SU-DHL-6 (cell line): ENCODE measurements around the gene MESD.

Experiments used
- H2AFZ ChIP-seq: fragments of 200-600 bp; sonication (generic); 2 replicates; pipeline ENCODE4 v1.6.1; 2014; ENCODE audit warnings: low read depth, mild to moderate bottlenecking, moderate library complexity, mixed read lengths, antibody characterized with exemption, low read length; ENCODE audit not compliant: severe bottlenecking
- H3F3A ChIP-seq: fragments of 200-600 bp; shearing (Covaris generic); 2 replicates; pipeline ENCODE4 v1.6.0; 2016; ENCODE audit warnings: antibody characterized with exemption, mild to moderate bottlenecking; ENCODE audit not compliant: insufficient read depth
- H3K27ac ChIP-seq: fragments of 200-600 bp; sonication (generic); 2 replicates; pipeline ENCODE4 v1.5.1; 2016; ENCODE audit warnings: low read depth, mild to moderate bottlenecking, low read length, moderate library complexity, mixed read lengths
- H3K27me3 ChIP-seq: fragments of 200-600 bp; sonication (generic), shearing (Covaris generic); 2 replicates; pipeline ENCODE4 v1.6.0; 2014; ENCODE audit warnings: mild to moderate bottlenecking, low read length
- H3K36me3 ChIP-seq: fragments of 200-600 bp; sonication (generic); 2 replicates; pipeline ENCODE4 v1.6.1; 2014; ENCODE audit warnings: mild to moderate bottlenecking, low read length, mixed read lengths
- H3K4me2 ChIP-seq: fragments of 300-600, 200-600 bp; shearing (Covaris generic), sonication (generic); 2 replicates; pipeline ENCODE4 v1.6.0; 2014; ENCODE audit warnings: low read length, low read depth, mild to moderate bottlenecking; ENCODE audit not compliant: poor library complexity, severe bottlenecking
- H3K4me3 ChIP-seq: fragments of 200-600 bp; sonication (generic); 2 replicates; pipeline ENCODE4 v1.5.1; 2014; ENCODE audit warnings: antibody characterized with exemption, low read length, mild to moderate bottlenecking, mixed read lengths; ENCODE audit not compliant: insufficient read depth, poor library complexity, severe bottlenecking
- H3K79me2 ChIP-seq: fragments of 200-600 bp; sonication (generic); 2 replicates; pipeline ENCODE4 v1.6.1; 2014; ENCODE audit warnings: mild to moderate bottlenecking, low read length, moderate library complexity; ENCODE audit not compliant: insufficient read depth
- H3K9ac ChIP-seq: fragments of 200-600 bp; sonication (generic); 2 replicates; pipeline ENCODE4 v1.7.0; 2014; ENCODE audit warnings: mild to moderate bottlenecking, low read length
- H3K9me2 ChIP-seq: fragments of 200-600 bp; sonication (generic); replicated peaks from 2 replicates; pipeline ENCODE4 v1.6.1; 2014; ENCODE audit warnings: low read length; ENCODE audit not compliant: insufficient read depth
- H3K9me3 ChIP-seq: fragments of 200-600 bp; sonication (generic); 2 replicates; pipeline ENCODE4 v1.6.1; 2014; ENCODE audit warnings: low read length, mixed read lengths; ENCODE audit not compliant: insufficient read depth
- H4K20me1 ChIP-seq: fragments of 200-600 bp; sonication (generic); 2 replicates; pipeline ENCODE4 v1.6.1; 2014; ENCODE audit warnings: low read depth, mild to moderate bottlenecking, antibody characterized with exemption, low read length, moderate library complexity, mixed read lengths
- CTCF ChIP-seq: fragments of 200-600 bp; sonication (generic); IDR thresholded peaks from one replicate; pipeline ENCODE4 v1.5.1; 2017; ENCODE audit warnings: antibody characterized with exemption, mild to moderate bottlenecking, low read length, moderate library complexity; ENCODE audit not compliant: insufficient read depth, poor library complexity, severe bottlenecking
- EZH2phosphoT487 ChIP-seq: fragments of 200-600 bp; sonication (generic), shearing (Covaris generic); conservative IDR thresholded peaks from 2 replicates; pipeline ENCODE4 v1.6.1; 2018; ENCODE audit warnings: mild to moderate bottlenecking, antibody characterized with exemption, low read length, moderate library complexity, mixed read lengths

Gene MESD

GRCh38 chr15:80950291-80951078, 39.1 kb downstream of the MESD start:
- no peaks in the 10 kb centered on the region for H3K9me2 ChIP-seq
- TF ChIP-seq CTCF: no peak
- TF ChIP-seq EZH2phosphoT487: no peak
- no peaks in the 10 kb centered on the region for H3K36me3 ChIP-seq
- H3F3A ChIP-seq: no peaks in the 10 kb centered on the region
- H3K9ac ChIP-seq: no peak overlapping the region
- H4K20me1 ChIP-seq: no peaks in the 10 kb centered on the region
- no peaks in the 10 kb centered on the region for H3K27me3 ChIP-seq
- no peak overlapping the region for H3K27ac ChIP-seq
- H3K4me2 ChIP-seq: no peak overlapping the region
- H3K4me3 ChIP-seq: no peak overlapping the region
- no peaks in the 10 kb centered on the region for H3K79me2 ChIP-seq
- H3K9me3 ChIP-seq: no peaks in the 10 kb centered on the region
- H2AFZ ChIP-seq: no peak overlapping the region

GRCh38 chr15:80949756-80950155, 39.9 kb downstream of the MESD start:
- Histone ChIP-seq H3K36me3 (no peaks in the 10 kb centered on the region), H2AFZ (no peak overlapping the region), H3K79me2 (no peaks in the 10 kb centered on the region), H3K9me2 (no peaks in the 10 kb centered on the region), H3K9ac (no peak overlapping the region), H3K4me3 (no peak overlapping the region), H3K27me3 (no peaks in the 10 kb centered on the region), H3F3A (no peaks in the 10 kb centered on the region), H4K20me1 (no peaks in the 10 kb centered on the region), H3K9me3 (no peaks in the 10 kb centered on the region), H3K4me2 (no peak overlapping the region), H3K27ac (no peak overlapping the region)
- TF ChIP-seq CTCF (no peak), EZH2phosphoT487 (no peak)

- H4K20me1 ChIP-seq: no peaks in the 10 kb centered on the region
- no peak for TF ChIP-seq EZH2phosphoT487
- TF ChIP-seq CTCF: no peak
- no peak overlapping the region for H3K4me2 ChIP-seq
- no peaks in the 10 kb centered on the region for H3K79me2 ChIP-seq
- no peaks in the 10 kb centered on the region for H3K9me3 ChIP-seq
- no peaks in the 10 kb centered on the region for H3K27me3 ChIP-seq
- no peaks in the 10 kb centered on the region for H3K9me2 ChIP-seq
- H3F3A ChIP-seq: no peaks in the 10 kb centered on the region
- H3K4me3 ChIP-seq: no peak overlapping the region
- H3K36me3 ChIP-seq: no peaks in the 10 kb centered on the region
- H3K9ac ChIP-seq: no peak overlapping the region
- no peak overlapping the region for H2AFZ ChIP-seq
- H3K27ac ChIP-seq: no peak overlapping the region
These were observed 40.8 kb downstream of the MESD start for GRCh38 chr15:80948651-80949292.
